GM19099 (cell line): ENCODE data around the gene HBZ.

Source experiments
- POLR2A ChIP-seq: IDR thresholded peaks from 3 replicates; pipeline ENCODE4 v1.6.1; 2011; ENCODE audit warnings: low read depth; ENCODE audit not compliant: insufficient read length; ENCODE audit errors: extremely low read depth

Gene HBZ

DNA sequence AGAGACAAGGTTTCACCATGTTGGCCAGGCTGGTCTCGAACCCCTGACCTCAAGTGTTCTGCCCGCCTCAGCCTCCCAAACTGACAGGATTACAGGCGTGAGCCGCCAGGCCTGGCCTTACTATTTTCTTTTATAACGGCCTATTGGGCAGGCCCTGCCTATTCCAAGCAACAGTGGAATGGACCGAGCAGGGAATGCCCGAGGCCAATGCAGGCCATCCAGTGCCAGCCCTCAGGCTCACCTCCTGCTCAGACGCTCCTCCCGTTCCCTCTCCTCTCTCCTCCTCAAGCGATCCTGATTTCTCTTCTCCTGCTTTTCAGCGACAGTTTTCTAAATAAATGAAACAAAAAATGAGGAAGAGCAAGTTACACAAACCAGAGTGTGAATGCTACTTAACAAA, 40.2 kb downstream of the HBZ start:
- no peak for TF ChIP-seq POLR2A

DNA sequence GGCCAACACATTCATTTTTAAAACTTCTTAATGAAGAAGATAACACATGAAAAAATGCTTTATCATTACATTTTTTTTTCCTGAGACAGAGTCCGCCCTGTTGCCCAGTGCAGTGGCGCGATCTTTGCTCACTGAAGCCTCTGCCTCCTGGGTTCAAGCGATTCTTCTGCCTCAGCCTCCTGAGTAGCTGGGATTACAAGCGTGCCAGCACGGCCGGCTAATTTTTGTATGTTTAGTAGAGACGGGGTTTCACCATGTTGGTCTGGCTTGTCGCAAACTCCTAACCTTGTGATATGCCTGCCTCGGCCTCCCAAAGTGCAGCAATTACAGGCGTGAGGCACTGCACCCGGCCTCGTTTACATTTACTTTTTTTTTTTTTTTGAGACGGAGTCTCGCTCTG, 41.0 kb downstream of the HBZ start:
- no peak for TF ChIP-seq POLR2A

- TF ChIP-seq POLR2A: no peak
Measured at GRCh38 chr16:194516-194915, 42.1 kb downstream of the HBZ start.

GRCh38 chr16:200388-200787, 47.9 kb downstream of the HBZ start:
- no peak for TF ChIP-seq POLR2A

GRCh38 chr16:203246-203645, 50.8 kb downstream of the HBZ start:
- no peak for TF ChIP-seq POLR2A
